ENCODE results near the gene ARL4C. TPM values are rescaled to one million over a fixed set of nuclear protein-coding genes. Genes with fewer than 3 reads are reported as not detected.

The ARL4C gene
- total and polyA plus RNA-seq, 2 experiments from 2014 or later, result 5.8 to 9.9 TPM

GRCh38 chr2:234453216-234453615 lies 43.7 kb downstream of the ARL4C start:
- Histone ChIP-seq H3K9me2 (ENCODE audit: insufficient read depth) (peaks cover 17% of the 10 kb centered on the region), H3F3A (replicated peaks; ENCODE audit: low read depth) (no peaks in the 10 kb centered on the region), H2AFZ (no peak overlapping the region), H3K4me3 (no peak overlapping the region), H3K27me3 (ENCODE audit: insufficient read depth) (no peaks in the 10 kb centered on the region), H3K27ac (ENCODE audit: low read depth) (no peak overlapping the region), H3K79me2 (replicated peaks; ENCODE audit: insufficient read depth) (no peaks in the 10 kb centered on the region), H4K20me1 (replicated peaks; ENCODE audit: insufficient read depth) (no peaks in the 10 kb centered on the region), H3K36me3 (ENCODE audit: insufficient read depth) (no peaks in the 10 kb centered on the region), H3K4me1 (ENCODE audit: insufficient read depth) (peaks cover 12% of the 10 kb centered on the region), H3K4me2 (no peak overlapping the region)
- no peak for ATAC-seq
- Mint-ChIP-seq H3K27me3 (ENCODE audit: insufficient read depth, low read depth, poor library complexity) (no peaks in the 10 kb centered on the region), H3K4me1 (peaks cover 30% of the 10 kb centered on the region), H3K9me3 (peaks cover 9% of the 10 kb centered on the region), H3K4me3 (no peak overlapping the region), H3K36me3 (ENCODE audit: low read depth) (peaks cover 4% of the 10 kb centered on the region; the same call in 2 of the 3 replicates), H3K27ac (no peak overlapping the region)
- TF ChIP-seq NANOG (IDR thresholded peaks at IDR 0.05; ENCODE audit: borderline replicate concordance), result no peak
- no peak for DNase-seq (ENCODE audit: low spot score)

- Mint-ChIP-seq H3K27ac (no peak overlapping the region), H3K4me3 (no peak overlapping the region), H3K4me1 (peaks cover 36% of the 10 kb centered on the region), H3K27me3 (ENCODE audit: insufficient read depth, low read depth, poor library complexity) (peaks cover 2% of the 10 kb centered on the region), H3K36me3 (ENCODE audit: low read depth) (no peaks in the 10 kb centered on the region; the same call in 2 of the 3 replicates), H3K9me3 (no peaks in the 10 kb centered on the region; the same call in 2 of the 3 replicates)
- peaks cover 20% of the 10 kb centered on the region for H3K4me1 ChIP-seq (ENCODE audit: insufficient read depth)
- no peaks in the 10 kb centered on the region for H3K36me3 ChIP-seq (ENCODE audit: insufficient read depth)
- H4K20me1 ChIP-seq (replicated peaks; ENCODE audit: insufficient read depth), result no peaks in the 10 kb centered on the region
- no peak overlapping the region for H3K27ac ChIP-seq (ENCODE audit: low read depth)
- peaks cover 17% of the 10 kb centered on the region for H3K9me2 ChIP-seq (ENCODE audit: insufficient read depth)
- no peaks in the 10 kb centered on the region for H3K79me2 ChIP-seq (replicated peaks; ENCODE audit: insufficient read depth)
- H2AFZ ChIP-seq, result no peak overlapping the region
- DNase-seq (ENCODE audit: low spot score) (no peak), ATAC-seq (no peak)
- H3K4me2 ChIP-seq, result no peak overlapping the region
- no peaks in the 10 kb centered on the region for H3F3A ChIP-seq (replicated peaks; ENCODE audit: low read depth)
- H3K27me3 ChIP-seq (ENCODE audit: insufficient read depth), result no peaks in the 10 kb centered on the region
- H3K4me3 ChIP-seq, result no peak overlapping the region
- TF ChIP-seq JUNB (IDR thresholded peaks at IDR 0.05; ENCODE audit: unreplicated experiment), result no peak
- TF ChIP-seq ZNF114 (CRISPR knock-in tag; IDR thresholded peaks at IDR 0.05), result no peak
- no peak for TF ChIP-seq CREB1 (CRISPR knock-in tag; IDR thresholded peaks at IDR 0.05; ENCODE audit: low read depth)
- TF ChIP-seq ETS1 (IDR thresholded peaks at IDR 0.05), result no peak
- TF ChIP-seq REST (IDR thresholded peaks at IDR 0.05; ENCODE audit: unreplicated experiment), result no peak
- no peak for TF ChIP-seq ZNF331 (CRISPR knock-in tag; IDR thresholded peaks at IDR 0.05; ENCODE audit: low read depth)
- TF ChIP-seq POLR2AphosphoS5 (IDR thresholded peaks at IDR 0.05; ENCODE audit: low read depth), result no peak
- TF ChIP-seq NANOG (IDR thresholded peaks at IDR 0.05; ENCODE audit: borderline replicate concordance), result no peak
- TF ChIP-seq EZH2 (IDR thresholded peaks at IDR 0.05; ENCODE audit: low read depth, unreplicated experiment), result no peak
- TF ChIP-seq CTCF (conservative IDR thresholded peaks at IDR 0.05; ENCODE audit: low read depth in 2 of 2), result no peak
Observed at GRCh38 chr2:234451852-234452625, 44.8 kb downstream of the ARL4C start.

All from GM23338 (cell line).